H54 (cell line): Measurements from ENCODE around the gene UCP1.
A peak's percentile ranks its signal among the peaks of the same experiment; 100 is the strongest.
"Not testable (repeated sequence)": the region's sequence is repeated elsewhere in the genome, so short reads cannot be mapped to it uniquely, and the experiment has no call there.

ENCODE experiments used
- DNase-seq: peaks from one replicate; pipeline ENCODE4 v3.0.0; 2011; ENCODE audit warnings: low spot score, mixed read lengths; ENCODE audit not compliant: insufficient read length
- FAIRE-seq: peaks from 3 replicates; lab custom pipeline; 2011; peaks lifted over from hg19 to GRCh38; lab: Jason Lieb, UNC
- POLR2A ChIP-seq: IDR thresholded peaks from 2 replicates; pipeline ENCODE4 v1.6.1; 2011; ENCODE audit warnings: low read depth, mild to moderate bottlenecking, low read length

The UCP1 gene

GRCh38 chr4:140581078-140581477 is 12.3 kb upstream of the UCP1 start:
- TF ChIP-seq POLR2A, result no peak
- FAIRE-seq, result no peak
- no peak for DNase-seq

DNA sequence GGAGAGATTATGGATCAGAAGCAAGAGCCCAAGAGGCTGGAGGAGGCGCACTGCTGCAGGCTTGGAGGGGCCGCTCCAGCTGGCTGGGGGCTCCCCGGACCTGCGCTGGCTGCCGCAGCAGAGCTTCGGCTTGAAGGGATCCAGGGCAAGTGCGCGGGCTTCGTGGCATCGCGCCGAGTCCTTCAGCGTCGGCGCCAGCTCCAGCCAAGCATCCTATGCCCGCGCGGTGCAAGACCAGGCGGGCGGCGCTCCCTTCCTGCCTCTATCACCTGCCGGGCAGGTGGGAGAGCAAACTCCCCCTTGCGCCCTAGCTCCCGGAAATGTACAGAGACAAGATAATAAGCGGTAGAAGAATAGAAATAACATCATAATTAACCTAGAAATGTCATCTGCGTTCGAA is 10.5 kb upstream of the UCP1 start:
- FAIRE-seq (no peak), DNase-seq (no peak)
- no peak for TF ChIP-seq POLR2A

GRCh38 chr4:140575489-140575888 is 6.7 kb upstream of the UCP1 start:
- TF ChIP-seq POLR2A, result no peak
- no peak for FAIRE-seq

DNA sequence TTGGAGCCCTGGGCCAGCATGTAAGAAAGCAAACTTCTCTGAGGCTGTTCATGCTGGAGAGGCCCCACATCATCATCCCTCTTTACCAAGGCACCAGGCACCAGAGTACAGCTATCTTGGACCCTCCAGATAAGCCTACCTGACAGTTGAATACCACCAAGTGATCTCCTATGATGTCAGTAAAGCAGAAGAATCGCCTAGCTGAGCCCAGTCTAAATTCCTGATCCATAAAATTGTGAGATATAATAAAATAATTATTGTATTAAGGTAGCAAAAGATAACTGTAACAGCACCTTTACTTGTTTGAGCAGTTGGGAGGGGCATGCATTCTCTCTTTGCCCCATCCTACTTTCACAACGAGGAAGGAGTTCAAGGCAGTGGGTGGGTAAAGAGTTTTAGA is 2.9 kb upstream of the UCP1 start:
- no peak for TF ChIP-seq POLR2A
- no peak for FAIRE-seq

More at GRCh38 chr4:140575489-140575888, 6.7 kb upstream of the UCP1 start:
- no peak for DNase-seq

DNA sequence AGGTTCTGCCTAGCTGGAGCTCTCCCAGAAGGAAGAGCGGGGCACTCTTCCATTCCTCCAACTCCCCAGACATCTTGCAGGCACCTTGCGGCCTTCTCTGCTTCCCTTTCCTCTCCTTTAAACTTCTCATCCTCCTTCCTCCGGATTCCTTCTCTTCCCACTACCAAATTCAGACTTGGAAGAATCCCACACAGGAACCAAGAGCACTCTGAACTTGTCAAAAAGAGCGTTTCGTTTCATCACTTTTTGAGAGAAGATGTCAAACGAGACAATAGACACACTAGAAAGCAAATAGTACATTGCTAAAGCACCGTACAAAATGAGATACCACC is 512 bp upstream of the UCP1 start:
- no peak for DNase-seq
- no peak for FAIRE-seq
- TF ChIP-seq POLR2A, result no peak

More for the DNA sequence above, 2.9 kb upstream of the UCP1 start:
- no peak for DNase-seq

GRCh38 chr4:140559696-140560095 is 9.1 kb downstream of the UCP1 start:
- DNase-seq (no peak), FAIRE-seq (no peak)
- no peak for TF ChIP-seq POLR2A

- FAIRE-seq (no peak), DNase-seq (no peak)
- no peak for TF ChIP-seq POLR2A
Measured at GRCh38 chr4:140557831-140558435, 10.8 kb downstream of the UCP1 start.

GRCh38 chr4:140556372-140557085 is 12.2 kb downstream of the UCP1 start:
- no peak for TF ChIP-seq POLR2A
- FAIRE-seq (no peak), DNase-seq (no peak)

GRCh38 chr4:140533951-140534480 is 34.7 kb downstream of the UCP1 start:
- TF ChIP-seq POLR2A, result no peak
- DNase-seq (no peak), FAIRE-seq (no peak)

GRCh38 chr4:140529434-140529833 is 39.3 kb downstream of the UCP1 start:
- TF ChIP-seq POLR2A, result no peak
- DNase-seq (no peak), FAIRE-seq (no peak)

DNA sequence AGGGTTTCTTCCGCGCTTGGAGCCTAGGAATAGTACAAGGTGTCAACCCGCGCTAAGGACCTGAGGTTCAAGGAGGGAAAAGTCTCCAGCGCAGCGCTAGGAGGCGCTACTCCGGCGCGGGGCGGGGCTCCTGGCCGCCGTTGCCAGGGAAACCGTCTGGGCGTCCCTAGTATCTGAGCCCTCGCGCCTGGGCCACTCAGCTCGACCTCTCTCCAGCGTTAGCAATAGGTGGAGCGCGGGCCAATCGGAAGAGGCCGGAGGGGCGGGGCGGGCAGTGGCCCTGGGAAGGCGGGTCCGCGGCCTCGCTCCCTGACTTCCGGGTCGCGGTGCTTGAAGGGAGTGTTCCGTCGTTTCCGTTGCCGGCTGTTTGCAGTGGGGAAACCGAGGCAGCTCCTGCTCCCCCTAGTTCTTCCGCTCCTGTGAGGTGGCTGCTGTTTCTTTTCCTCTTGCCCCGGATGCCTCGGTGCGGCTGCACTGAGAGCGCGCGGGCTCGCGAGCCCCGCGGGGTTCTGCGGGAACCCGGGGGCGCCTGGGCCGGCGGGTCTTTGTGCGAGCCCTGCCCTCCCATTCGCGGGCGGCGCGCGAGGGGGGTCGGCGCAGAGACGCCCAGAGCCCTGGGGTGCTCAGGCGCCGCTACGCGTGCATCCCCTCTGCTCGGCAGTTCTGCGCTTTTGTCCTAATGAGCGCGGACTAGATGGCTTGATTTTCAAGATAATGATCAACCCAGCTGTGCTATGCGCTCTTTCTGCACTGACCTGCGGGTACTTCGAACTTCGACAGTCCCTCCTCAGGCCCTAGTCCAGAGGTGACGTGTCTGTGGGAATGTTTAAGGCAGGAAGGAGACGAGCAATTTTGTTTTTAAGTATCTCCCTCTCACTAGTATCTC is 44.7 kb downstream of the UCP1 start, which contains the start of gene ELMOD2:
TSS of gene ELMOD2 (plus strand) at position 312 of the 886 bp plus-strand sequence. CDS start 1,261 bp downstream, outside the sequence.
- TF ChIP-seq POLR2A, result peak; percentile 82
- DNase-seq (peak; percentile 77), FAIRE-seq (peak; percentile 66)

DNA sequence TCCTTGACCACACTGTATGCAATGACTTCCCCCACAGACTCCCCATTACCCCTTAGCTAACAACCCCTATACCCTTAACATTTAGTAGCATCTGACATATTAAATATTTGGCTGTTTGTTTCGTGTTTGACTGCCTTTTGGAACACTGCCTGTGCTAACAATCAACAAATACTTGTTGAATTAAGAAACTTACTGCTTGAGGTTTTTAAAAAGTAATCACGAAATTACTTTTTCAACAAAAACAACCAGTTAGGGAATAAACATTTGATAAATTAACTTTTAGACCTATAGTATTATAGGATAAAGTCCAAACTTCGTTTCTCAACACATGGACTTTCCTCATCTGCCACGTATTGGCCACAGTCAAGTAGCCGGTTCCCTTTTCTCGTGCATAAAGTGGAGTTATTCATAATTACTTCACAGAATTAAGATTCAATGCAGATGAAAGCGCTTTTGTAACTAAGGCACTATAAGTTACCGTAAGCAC is 45.3 kb downstream of the UCP1 start:
- no peak for FAIRE-seq
- no peak for DNase-seq
- TF ChIP-seq POLR2A, result no peak

- FAIRE-seq (no peak), DNase-seq (no peak)
- TF ChIP-seq POLR2A, result no peak
Measured at GRCh38 chr4:140515423-140515822, 53.3 kb downstream of the UCP1 start.

GRCh38 chr4:140513765-140514164 is 55.0 kb downstream of the UCP1 start:
- not testable (repeated sequence) for DNase-seq, FAIRE-seq
